DOHH2 (cell line): Measurements from ENCODE around the gene ETNPPL.

Source experiments
- H3F3A ChIP-seq: fragments of 200-600 bp; sonication (generic), shearing (Covaris generic); 2 replicates; pipeline ENCODE4 v1.6.0; 2016; ENCODE audit warnings: antibody characterized with exemption, mild to moderate bottlenecking; ENCODE audit not compliant: control insufficient read depth, insufficient read depth
- H3K27ac ChIP-seq: fragments of 200-600 bp; sonication (generic); 2 replicates; pipeline ENCODE4 v1.5.1; 2014; ENCODE audit warnings: low read depth, mild to moderate bottlenecking, low read length, moderate library complexity
- H3K27me3 ChIP-seq: fragments of 200-600 bp; sonication (generic); 2 replicates; pipeline ENCODE4 v1.6.1; 2014; ENCODE audit warnings: mild to moderate bottlenecking, low read length, mixed read lengths; ENCODE audit not compliant: control insufficient read depth
- H3K36me3 ChIP-seq: fragments of 200-600 bp; sonication (generic); 2 replicates; pipeline ENCODE4 v1.6.1; 2014; ENCODE audit warnings: mild to moderate bottlenecking, low read length, moderate library complexity, mixed read lengths; ENCODE audit not compliant: control insufficient read depth
- H3K4me1 ChIP-seq: fragments of 200-600 bp; sonication (generic); 2 replicates; pipeline ENCODE4 v1.6.1; 2014; ENCODE audit warnings: mild to moderate bottlenecking, low read length, mixed read lengths; ENCODE audit not compliant: control insufficient read depth
- H3K4me2 ChIP-seq: fragments of 200-600 bp; sonication (generic); 2 replicates; pipeline ENCODE4 v1.6.0; 2014; ENCODE audit warnings: mild to moderate bottlenecking, low read length, moderate library complexity
- H3K4me3 ChIP-seq: fragments of 200-600 bp; sonication (generic); 2 replicates; pipeline ENCODE4 v1.5.1; 2014; ENCODE audit warnings: mild to moderate bottlenecking, low read length, mixed read lengths
- H3K79me2 ChIP-seq: fragments of 200-600 bp; sonication (generic); 2 replicates; pipeline ENCODE4 v1.6.1; 2014; ENCODE audit warnings: mild to moderate bottlenecking, low read length, mixed read lengths; ENCODE audit not compliant: control insufficient read depth
- H3K9me2 ChIP-seq: fragments of 200-600 bp; sonication (generic); replicated peaks from 2 replicates; pipeline ENCODE4 v1.6.1; 2014; ENCODE audit warnings: mild to moderate bottlenecking, low read length, mixed read lengths; ENCODE audit not compliant: control insufficient read depth
- H3K9me3 ChIP-seq: fragments of 200-600 bp; sonication (generic); 2 replicates; pipeline ENCODE4 v1.6.1; 2014; ENCODE audit warnings: antibody characterized with exemption, low read length, mixed read lengths; ENCODE audit not compliant: control insufficient read depth, insufficient read depth
- H4K20me1 ChIP-seq: fragments of 200-600 bp; sonication (generic); 2 replicates; pipeline ENCODE4 v1.6.0; 2014; ENCODE audit warnings: low read depth, mild to moderate bottlenecking, antibody characterized with exemption, low read length, moderate library complexity; ENCODE audit not compliant: control insufficient read depth, insufficient read depth
- CTCF ChIP-seq: fragments of 200-600 bp; sonication (generic); IDR thresholded peaks from one replicate; pipeline ENCODE4 v1.5.1; 2014; ENCODE audit warnings: antibody characterized with exemption, mild to moderate bottlenecking, low read depth, low read length; ENCODE audit not compliant: poor library complexity, severe bottlenecking
- EZH2phosphoT487 ChIP-seq: fragments of 200-600 bp; sonication (generic); IDR thresholded peaks from 2 replicates; pipeline ENCODE4 v1.6.1; 2017; ENCODE audit warnings: borderline replicate concordance, mild to moderate bottlenecking, antibody characterized with exemption, low read length, moderate library complexity, mixed read lengths

ETNPPL gene

GRCh38 chr4:108762559-108763225 lies at the start of gene ETNPPL:
TSS of gene ETNPPL (minus strand) at chr4:108763053. CDS start at chr4:108762898, 155 bp downstream.
- Histone ChIP-seq H3K36me3 (no peaks in the 10 kb centered on the region), H3K9me3 (no peaks in the 10 kb centered on the region), H3K27me3 (no peaks in the 10 kb centered on the region), H4K20me1 (no peaks in the 10 kb centered on the region), H3K4me1 (no peaks in the 10 kb centered on the region), H3F3A (no peaks in the 10 kb centered on the region), H3K79me2 (no peaks in the 10 kb centered on the region), H3K4me2 (no peak within 1 kb of the TSS), H3K9me2 (no peaks in the 10 kb centered on the region), H3K4me3 (no peak within 1 kb of the TSS), H3K27ac (no peak within 1 kb of the TSS)
- TF ChIP-seq CTCF (no peak), EZH2phosphoT487 (no peak)

- no peak overlapping the region for H3K4me3 ChIP-seq
- H3K9me2 ChIP-seq, result no peaks in the 10 kb centered on the region
- no peaks in the 10 kb centered on the region for H3K79me2 ChIP-seq
- no peaks in the 10 kb centered on the region for H4K20me1 ChIP-seq
- no peak overlapping the region for H3K4me2 ChIP-seq
- peaks cover 2% of the 10 kb centered on the region; the same call in 1 of the 2 replicates for H3K27me3 ChIP-seq
- H3K9me3 ChIP-seq, result no peaks in the 10 kb centered on the region
- no peak overlapping the region for H3K27ac ChIP-seq
- H3K36me3 ChIP-seq, result no peaks in the 10 kb centered on the region
- no peaks in the 10 kb centered on the region for H3K4me1 ChIP-seq
- no peaks in the 10 kb centered on the region for H3F3A ChIP-seq
- TF ChIP-seq EZH2phosphoT487 (no peak), CTCF (no peak)
Measured at GRCh38 chr4:108811486-108811885, 48.6 kb upstream of the ETNPPL start.

- TF ChIP-seq EZH2phosphoT487 (no peak), CTCF (no peak)
- Histone ChIP-seq H3K4me3 (no peak overlapping the region), H3K36me3 (no peaks in the 10 kb centered on the region), H3K9me3 (no peaks in the 10 kb centered on the region), H3K79me2 (no peaks in the 10 kb centered on the region), H3K4me2 (no peak overlapping the region), H3F3A (no peaks in the 10 kb centered on the region), H3K27me3 (peaks cover 2% of the 10 kb centered on the region; the same call in 1 of the 2 replicates), H3K4me1 (no peaks in the 10 kb centered on the region), H3K27ac (no peak overlapping the region), H3K9me2 (no peaks in the 10 kb centered on the region), H4K20me1 (no peaks in the 10 kb centered on the region)
Measured at GRCh38 chr4:108810087-108810486, 47.2 kb upstream of the ETNPPL start.
